NCI-H345 treated with DMSO at 0.1 percent for 48 hours (cell line): ENCODE results near the gene SNRK.
A peak's percentile ranks its signal among the peaks of the same experiment; 100 is the strongest.

Experiments
- DNase-seq: peaks from one replicate; lab custom pipeline; 2025; ENCODE audit not compliant: unreplicated experiment; lab: John Stamatoyannopoulos, UW

The SNRK gene

GRCh38 chr3:43286115-43286840 is at the start of gene SNRK:
TSS of gene SNRK (plus strand) at chr3:43286540. CDS start at chr3:43303204, 16,664 bp downstream.
- DNase-seq, result peak; percentile 42

- DNase-seq, result no peak
These were observed 47.5 kb upstream of the SNRK start for GRCh38 chr3:43238801-43239200.

- no peak for DNase-seq
These were observed 46.6 kb upstream of the SNRK start for GRCh38 chr3:43239755-43240154.

GRCh38 chr3:43243590-43244587 is 42.5 kb upstream of the SNRK start:
- no peak for DNase-seq

DNA sequence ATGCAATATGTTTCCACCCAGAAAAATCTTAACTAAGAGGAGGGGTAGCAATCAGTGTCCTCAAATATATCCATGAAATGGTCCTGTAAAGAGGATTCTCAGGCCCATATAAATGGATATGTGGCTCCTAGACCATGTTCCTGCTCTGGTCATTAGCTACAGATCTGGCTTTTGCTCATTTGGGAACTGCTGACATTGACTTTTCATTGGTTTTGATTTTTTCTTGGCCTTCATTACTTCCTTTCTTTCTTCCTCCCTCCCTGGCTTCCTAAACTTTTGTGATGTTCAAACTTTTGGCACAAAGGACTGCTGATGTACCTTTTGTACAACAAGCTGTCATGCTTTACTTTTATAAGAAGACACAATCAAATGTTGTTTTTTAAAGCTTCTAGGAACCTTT is 41.6 kb upstream of the SNRK start:
- DNase-seq, result no peak

GRCh38 chr3:43246976-43247375 is 39.4 kb upstream of the SNRK start:
- DNase-seq, result no peak

DNA sequence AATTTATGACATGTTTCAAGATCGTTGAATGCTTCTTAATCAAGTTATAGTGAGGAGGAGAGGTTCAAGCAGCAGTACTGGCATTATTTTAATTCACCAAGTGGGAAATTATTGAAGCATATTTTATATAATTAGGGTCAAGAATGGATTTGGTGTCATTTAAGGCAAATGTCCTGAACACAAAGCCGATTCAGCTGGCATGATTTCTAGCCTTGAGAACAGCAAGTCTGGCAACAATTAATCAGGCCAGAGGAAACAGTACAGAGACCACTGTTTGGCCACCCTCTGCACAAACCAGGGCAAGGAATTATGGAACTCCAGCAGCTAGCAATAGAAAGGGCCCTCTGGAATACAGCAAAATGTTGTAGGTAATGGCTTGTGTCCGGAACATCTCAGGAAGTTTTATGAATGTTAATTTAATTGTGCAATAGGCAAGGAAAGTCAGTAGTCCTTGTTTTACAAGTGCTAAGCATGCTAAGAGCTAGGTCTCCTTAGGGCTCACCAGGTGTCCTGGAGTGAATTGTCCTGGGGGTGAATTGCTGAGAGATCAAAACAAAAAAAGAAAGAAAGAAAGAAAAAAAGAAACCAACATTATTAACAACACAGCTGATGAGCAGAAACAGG is 38.7 kb upstream of the SNRK start:
- DNase-seq, result no peak

GRCh38 chr3:43248185-43248583 is 38.2 kb upstream of the SNRK start:
- DNase-seq, result no peak

GRCh38 chr3:43248973-43249372 is 37.4 kb upstream of the SNRK start:
- DNase-seq, result no peak

DNA sequence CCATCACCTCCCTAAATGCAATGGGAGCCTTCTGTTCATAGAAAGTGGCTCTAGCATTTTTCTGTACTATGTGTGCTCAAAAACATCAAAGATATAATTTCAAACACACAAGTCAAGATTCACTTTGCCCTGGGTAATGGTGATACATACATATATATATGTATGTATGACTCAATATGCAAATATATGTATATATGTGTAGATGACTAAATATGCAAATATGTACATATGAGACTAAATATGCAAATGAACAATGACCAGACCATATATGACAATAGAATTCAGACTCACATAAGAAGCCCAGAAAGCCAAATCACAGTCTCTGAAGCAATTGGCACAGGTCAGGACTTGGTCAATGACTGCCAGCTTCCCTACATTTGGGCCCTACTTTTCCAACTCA is 36.9 kb upstream of the SNRK start:
- DNase-seq, result no peak

GRCh38 chr3:43253294-43253693 is 33.0 kb upstream of the SNRK start:
- DNase-seq, result no peak

DNA sequence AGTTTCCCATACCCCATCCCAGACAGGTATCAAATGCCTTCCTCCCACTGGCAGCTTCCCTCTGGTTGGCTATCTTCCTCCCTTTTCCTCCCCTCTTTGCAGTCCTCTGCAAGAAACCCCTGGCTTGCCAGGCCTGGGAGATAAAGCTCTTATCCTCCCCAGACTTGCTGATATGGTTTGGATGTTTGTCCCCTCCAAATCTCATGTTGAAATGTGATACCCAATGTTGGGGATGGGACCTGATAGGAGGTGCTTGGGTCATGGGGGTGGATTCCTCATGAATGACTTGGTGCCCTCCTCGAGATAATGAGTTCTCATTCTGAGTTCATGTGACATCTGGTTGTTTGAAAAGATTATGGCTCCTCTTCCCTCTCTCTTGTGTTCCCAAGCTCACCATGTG is 32.2 kb upstream of the SNRK start:
- DNase-seq, result no peak

- no peak for DNase-seq
These were observed 30.7 kb upstream of the SNRK start for GRCh38 chr3:43255662-43256061.

DNA sequence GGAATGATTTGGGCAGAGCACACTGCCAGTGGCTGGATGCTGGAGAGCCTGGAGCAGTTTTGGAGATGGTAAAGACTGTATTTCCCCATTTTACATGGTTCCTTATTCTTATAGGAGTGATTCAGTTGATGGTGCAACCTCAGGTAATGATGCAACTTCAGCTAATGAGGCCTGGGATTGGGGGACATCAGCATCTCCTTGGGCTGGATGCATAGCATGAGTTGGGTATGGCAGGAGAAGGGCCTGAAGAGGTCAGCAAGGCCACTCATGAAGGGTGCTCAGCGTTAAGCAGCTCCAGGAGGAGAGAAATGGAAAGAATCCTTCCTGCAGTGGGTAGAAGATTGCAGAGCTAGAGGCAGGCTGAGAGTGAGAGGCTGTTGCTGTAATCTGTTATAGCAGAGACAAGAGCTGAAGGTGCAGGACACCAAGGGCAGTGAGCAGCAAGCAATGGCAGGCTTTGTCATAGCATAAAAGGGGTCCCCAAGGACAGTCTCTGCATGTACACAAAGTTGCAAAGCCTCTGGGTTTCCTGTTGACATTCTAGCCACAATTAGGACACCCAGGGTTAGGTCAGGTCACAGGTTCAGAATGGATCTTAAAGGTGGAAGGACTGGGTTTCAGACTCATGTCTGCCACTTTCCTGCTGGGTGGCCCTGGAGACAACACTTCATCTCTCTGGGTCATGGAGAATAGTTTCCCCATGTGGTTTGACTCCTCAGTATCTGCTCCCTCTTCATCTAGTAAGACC is 29.5 kb upstream of the SNRK start:
- DNase-seq, result no peak

DNA sequence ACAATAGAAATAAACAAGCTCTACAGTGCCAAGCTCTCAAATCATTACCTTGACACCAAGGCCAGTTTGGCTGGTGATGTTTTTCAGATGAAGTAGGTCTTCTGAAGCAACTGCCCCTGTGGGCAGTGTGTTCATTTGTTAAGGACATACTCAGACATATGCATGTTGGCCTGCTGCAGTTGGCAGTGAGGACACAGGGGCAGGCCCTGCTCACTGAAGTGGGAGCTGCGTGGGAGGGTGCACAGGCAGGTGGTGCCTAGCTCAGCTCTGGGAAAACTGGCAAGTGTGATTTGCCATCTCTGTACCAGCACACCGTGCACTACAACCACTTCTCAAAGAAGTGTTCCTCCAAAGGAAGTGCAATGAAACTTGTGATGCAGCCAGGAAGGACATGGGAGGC is 28.5 kb upstream of the SNRK start:
- no peak for DNase-seq

DNA sequence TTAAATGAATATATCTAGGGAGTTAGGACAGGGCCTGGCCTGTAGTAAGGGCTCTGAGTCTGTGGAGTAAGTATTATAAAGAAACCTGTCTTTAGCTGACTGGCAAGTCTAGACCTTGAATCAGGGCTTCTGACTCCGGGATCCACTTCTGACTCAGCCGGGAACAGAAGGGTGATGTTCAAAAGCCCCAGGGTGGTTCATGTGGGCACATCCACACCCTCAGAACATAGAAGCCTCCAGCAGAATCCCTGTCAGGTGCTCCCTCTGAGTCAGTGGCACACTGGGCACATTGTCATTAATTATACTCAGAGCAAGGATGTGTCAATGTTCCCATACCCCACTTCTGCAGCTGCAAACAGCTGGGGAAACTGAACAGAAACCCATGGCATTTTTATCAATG is 26.7 kb upstream of the SNRK start:
- no peak for DNase-seq

GRCh38 chr3:43260412-43260811 is 25.9 kb upstream of the SNRK start:
- no peak for DNase-seq

- no peak for DNase-seq
These were observed 24.1 kb upstream of the SNRK start for GRCh38 chr3:43262194-43262593.

- DNase-seq, result no peak
These were observed 19.9 kb upstream of the SNRK start for GRCh38 chr3:43266451-43266850.

GRCh38 chr3:43266995-43267394 is 19.3 kb upstream of the SNRK start:
- DNase-seq, result no peak

GRCh38 chr3:43268636-43269035 is 17.7 kb upstream of the SNRK start:
- DNase-seq, result no peak
